ENCODE data around the gene COG3.

DNA sequence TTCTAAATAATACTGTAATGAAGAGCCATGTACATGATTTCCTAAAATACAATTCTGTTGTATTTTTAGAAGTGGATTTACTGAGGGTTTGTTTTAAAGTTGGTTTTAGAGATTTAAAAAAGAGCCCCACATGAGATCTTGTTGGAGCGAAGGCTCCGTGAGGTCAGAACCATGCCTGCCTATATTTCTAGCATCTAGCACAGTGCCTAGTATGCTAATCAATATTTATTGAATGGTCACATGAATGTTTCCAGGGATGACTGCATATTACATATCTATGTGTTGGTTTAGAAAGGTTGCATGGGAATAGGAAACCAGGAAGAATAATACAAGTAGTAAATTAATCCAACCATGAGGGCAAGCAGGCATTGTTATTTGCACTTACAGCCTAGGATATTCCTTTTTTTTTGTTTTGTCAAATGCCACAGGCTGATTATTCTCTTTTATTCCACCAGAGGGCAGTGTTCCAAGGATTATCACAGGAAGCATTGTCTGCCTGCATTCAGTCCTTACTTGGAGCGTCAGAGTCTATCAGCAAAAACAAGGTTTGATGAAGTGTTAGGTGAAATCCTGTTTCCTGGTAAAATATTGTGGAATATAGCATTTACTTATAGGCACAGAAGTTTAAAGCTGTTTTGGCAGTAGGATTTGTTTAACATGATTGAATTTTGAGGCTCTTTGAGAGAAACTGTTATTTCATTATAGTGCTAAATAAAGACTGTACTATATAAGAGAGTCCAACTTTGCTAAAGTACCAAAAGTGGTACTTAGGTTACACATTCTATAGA, 46.8 kb downstream of the COG3 start:
- TF ChIP-seq POLR2A (IDR thresholded peaks at IDR 0.05; ENCODE audit: low read length) (no peak), GATA1 (IDR thresholded peaks at IDR 0.05; ENCODE audit: low read depth, low read length) (no peak)
